ENCODE measurements around the gene DCST2. TPM values are rescaled to one million over a fixed set of nuclear protein-coding genes. Genes with fewer than 3 reads are reported as not detected.
A peak's percentile ranks its signal among the peaks of the same experiment; 100 is the strongest.

The DCST2 gene
- total and polyA plus RNA-seq, 9 of the 15 experiments (the other 6 are each of a cell fraction or from before 2014, with no cell fraction given), result 0.09 to 0.49 (median 0.11) TPM; not detected in 3

- TF ChIP-seq ZBTB34 (CRISPR knock-in tag; IDR thresholded peaks at IDR 0.05) (no peak), ZFP30 (CRISPR knock-in tag; IDR thresholded peaks at IDR 0.05; ENCODE audit: borderline replicate concordance) (no peak), NCOA2 (IDR thresholded peaks at IDR 0.05; ENCODE audit: partially characterized antibody in 2 of 2) (no peak), SMARCA5 (IDR thresholded peaks at IDR 0.05) (0 out of 2 replicates have a peak, but pooled peaks have one; percentile 17), PCBP2 (IDR thresholded peaks at IDR 0.05; ENCODE audit: low read depth, low read length, poor library complexity, severe bottlenecking) (no peak), TCFL5 (CRISPR knock-in tag; conservative IDR thresholded peaks at IDR 0.05) (no peak), BHLHE40 (IDR thresholded peaks at IDR 0.05; ENCODE audit: low read length) (peak; percentile 31; the same call in 1 of the 2 replicates), CCNT2 (IDR thresholded peaks at IDR 0.05; ENCODE audit: borderline replicate concordance, extremely low read depth, insufficient read length, low read depth, low read length) (no peak), ZNF444 (CRISPR knock-in tag; IDR thresholded peaks at IDR 0.05) (no peak), HNRNPUL1 (IDR thresholded peaks at IDR 0.05; ENCODE audit: low read length) (no peak), DACH1 (IDR thresholded peaks at IDR 0.05; ENCODE audit: partially characterized antibody) (no peak), PRPF4 (IDR thresholded peaks at IDR 0.05; ENCODE audit: insufficient read depth, low read depth, low read length, poor library complexity, severe bottlenecking) (no peak), TCF7 (IDR thresholded peaks at IDR 0.05; ENCODE audit: borderline replicate concordance) (no peak), CHD1 (IDR thresholded peaks at IDR 0.05; ENCODE audit: low read length) (no peak), E2F5 (CRISPR knock-in tag; IDR thresholded peaks at IDR 0.05) (no peak), ARID1B (IDR thresholded peaks at IDR 0.05) (peak; percentile 27; the same call in 1 of the 2 replicates), REST (IDR thresholded peaks at IDR 0.05; ENCODE audit: borderline replicate concordance) (peak; percentile 81), REST (CRISPR knock-in tag; IDR thresholded peaks at IDR 0.05; ENCODE audit: low read depth) (no peak)
These were observed 34.6 kb downstream of the DCST2 start (continued) for GRCh38 chr1:154998818-154999570.

Data from K562 (cell line).